GM12874 (cell line): Measurements from ENCODE around the gene KIF26B.

Experiments
- TF ChIP-seq, protein P1 (sequence below): IDR thresholded peaks from 2 replicates; pipeline ENCODE4 v1.5.1; 2011; ENCODE audit warnings: low read depth, mild to moderate bottlenecking, control low read depth, low read length, moderate library complexity; ENCODE audit not compliant: insufficient read depth

The KIF26B gene

GRCh38 chr1:245615001-245615400 is 460.2 kb downstream of the KIF26B start:
- TF ChIP-seq, protein P1, sequence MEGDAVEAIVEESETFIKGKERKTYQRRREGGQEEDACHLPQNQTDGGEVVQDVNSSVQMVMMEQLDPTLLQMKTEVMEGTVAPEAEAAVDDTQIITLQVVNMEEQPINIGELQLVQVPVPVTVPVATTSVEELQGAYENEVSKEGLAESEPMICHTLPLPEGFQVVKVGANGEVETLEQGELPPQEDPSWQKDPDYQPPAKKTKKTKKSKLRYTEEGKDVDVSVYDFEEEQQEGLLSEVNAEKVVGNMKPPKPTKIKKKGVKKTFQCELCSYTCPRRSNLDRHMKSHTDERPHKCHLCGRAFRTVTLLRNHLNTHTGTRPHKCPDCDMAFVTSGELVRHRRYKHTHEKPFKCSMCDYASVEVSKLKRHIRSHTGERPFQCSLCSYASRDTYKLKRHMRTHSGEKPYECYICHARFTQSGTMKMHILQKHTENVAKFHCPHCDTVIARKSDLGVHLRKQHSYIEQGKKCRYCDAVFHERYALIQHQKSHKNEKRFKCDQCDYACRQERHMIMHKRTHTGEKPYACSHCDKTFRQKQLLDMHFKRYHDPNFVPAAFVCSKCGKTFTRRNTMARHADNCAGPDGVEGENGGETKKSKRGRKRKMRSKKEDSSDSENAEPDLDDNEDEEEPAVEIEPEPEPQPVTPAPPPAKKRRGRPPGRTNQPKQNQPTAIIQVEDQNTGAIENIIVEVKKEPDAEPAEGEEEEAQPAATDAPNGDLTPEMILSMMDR = no peak

- TF ChIP-seq, protein P1 = no peak
Observed at GRCh38 chr1:245621589-245621988, 466.8 kb downstream of the KIF26B start.

GRCh38 chr1:245622332-245623014 is 467.7 kb downstream of the KIF26B start:
- TF ChIP-seq, protein P1 = no peak

- TF ChIP-seq, protein P1 = no peak
Observed at GRCh38 chr1:245641384-245641783, 486.6 kb downstream of the KIF26B start.

DNA sequence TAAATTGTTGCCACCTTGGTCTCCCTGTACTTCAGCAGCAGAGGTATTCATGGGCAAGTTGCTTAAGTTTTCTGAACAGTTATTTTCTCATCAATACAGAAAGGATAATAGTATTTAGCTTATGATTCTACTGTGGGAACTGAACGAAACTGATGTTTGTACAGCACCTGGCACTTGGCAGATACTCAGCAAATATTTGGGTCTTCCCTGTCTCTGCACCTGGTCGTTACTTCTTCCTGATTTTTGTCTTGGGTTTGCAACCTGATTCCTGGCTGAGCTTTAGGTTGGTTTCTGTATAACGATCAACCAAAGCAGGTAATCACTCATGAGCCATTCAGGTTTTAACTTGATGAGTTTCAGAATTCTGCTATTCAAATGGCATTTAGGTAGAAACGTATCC is 490.6 kb downstream of the KIF26B start:
- TF ChIP-seq, protein P1 = no peak

GRCh38 chr1:245645894-245646293 is 491.1 kb downstream of the KIF26B start:
- TF ChIP-seq, protein P1 = no peak

DNA sequence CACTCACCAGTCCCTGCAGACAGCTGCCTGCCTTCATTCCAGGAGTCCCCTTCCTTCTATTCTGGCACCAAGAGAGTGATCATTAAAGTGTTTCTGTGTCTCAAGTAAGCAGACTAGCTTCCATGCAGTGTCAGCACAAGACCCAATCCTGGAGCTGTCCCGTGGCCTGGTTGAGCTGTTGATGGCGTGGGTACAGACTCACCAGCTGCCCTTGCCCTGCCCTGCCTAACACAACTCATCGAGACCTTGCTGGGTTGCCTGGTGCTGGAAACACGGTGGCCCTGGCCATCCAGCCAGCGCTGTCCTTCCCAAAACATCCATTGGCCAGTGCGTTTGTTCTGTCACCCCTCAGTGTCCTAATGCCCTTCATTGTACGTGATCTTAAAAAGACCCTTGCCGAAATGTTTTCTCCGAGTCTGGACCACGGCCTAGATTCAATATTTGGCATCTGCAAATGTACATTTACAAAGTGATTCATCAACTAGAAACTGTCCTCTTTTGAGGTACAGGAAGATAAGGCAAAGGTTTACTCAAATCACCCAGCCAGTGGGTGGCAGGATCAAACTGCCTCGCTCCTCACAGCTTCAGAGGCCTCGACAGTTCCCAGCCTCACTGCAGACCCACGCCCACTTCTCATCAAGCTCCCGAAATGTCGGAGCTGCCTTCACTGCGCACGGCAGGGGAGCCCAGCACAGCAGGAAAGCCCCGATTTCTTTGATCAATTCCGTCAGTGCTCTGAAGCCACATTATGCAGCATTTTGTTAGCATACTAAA is 494.2 kb downstream of the KIF26B start:
- TF ChIP-seq, protein P1 = no peak
